Measurements from ENCODE around the gene FBXW11. TPM values are rescaled to one million over a fixed set of nuclear protein-coding genes. Genes with fewer than 3 reads are reported as not detected.

Gene FBXW11
- total RNA-seq, 3 donors from 2014 or later = 60.3 to 81.5 (median 64.0) TPM

DNA sequence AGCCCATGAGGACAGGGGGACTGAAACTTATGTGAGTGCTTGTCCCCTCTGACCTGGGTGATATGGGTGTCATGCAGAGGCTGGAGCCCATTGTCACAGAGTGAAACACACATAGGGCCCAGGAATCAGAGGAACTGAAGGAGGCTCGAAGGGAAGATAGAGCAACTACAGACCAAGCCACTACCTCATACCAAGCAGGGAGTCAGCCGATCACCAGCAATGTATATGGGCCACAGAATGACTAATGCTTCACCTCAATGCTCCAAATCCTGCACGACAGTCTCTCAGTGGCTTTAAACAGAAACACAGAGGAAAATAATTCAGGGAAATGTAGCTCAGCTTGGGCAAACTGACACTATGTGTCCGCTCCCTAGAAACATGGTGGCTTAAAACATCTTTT, 8.9 kb upstream of the FBXW11 start:
- Histone ChIP-seq H3K27me3 (no peaks in the 10 kb centered on the region), H3K4me3 (no peak overlapping the region), H3K36me3 (no peaks in the 10 kb centered on the region), H3K9me3 (no peaks in the 10 kb centered on the region), H3K4me1 (no peaks in the 10 kb centered on the region), H3K27ac (no peak overlapping the region)
- no peak for DNase-seq (ENCODE audit: low spot score in 2 of 2)
- intact Hi-C loops (cut with DNase I; ENCODE audit: low total_unique reads) = no loop called here
- TF ChIP-seq POLR2A (IDR thresholded peaks at IDR 0.05) (no peak), POLR2AphosphoS5 (IDR thresholded peaks at IDR 0.05) (no peak)
- TF ChIP-seq, protein P1, sequence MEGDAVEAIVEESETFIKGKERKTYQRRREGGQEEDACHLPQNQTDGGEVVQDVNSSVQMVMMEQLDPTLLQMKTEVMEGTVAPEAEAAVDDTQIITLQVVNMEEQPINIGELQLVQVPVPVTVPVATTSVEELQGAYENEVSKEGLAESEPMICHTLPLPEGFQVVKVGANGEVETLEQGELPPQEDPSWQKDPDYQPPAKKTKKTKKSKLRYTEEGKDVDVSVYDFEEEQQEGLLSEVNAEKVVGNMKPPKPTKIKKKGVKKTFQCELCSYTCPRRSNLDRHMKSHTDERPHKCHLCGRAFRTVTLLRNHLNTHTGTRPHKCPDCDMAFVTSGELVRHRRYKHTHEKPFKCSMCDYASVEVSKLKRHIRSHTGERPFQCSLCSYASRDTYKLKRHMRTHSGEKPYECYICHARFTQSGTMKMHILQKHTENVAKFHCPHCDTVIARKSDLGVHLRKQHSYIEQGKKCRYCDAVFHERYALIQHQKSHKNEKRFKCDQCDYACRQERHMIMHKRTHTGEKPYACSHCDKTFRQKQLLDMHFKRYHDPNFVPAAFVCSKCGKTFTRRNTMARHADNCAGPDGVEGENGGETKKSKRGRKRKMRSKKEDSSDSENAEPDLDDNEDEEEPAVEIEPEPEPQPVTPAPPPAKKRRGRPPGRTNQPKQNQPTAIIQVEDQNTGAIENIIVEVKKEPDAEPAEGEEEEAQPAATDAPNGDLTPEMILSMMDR (IDR thresholded peaks at IDR 0.05) = no peak

DNA sequence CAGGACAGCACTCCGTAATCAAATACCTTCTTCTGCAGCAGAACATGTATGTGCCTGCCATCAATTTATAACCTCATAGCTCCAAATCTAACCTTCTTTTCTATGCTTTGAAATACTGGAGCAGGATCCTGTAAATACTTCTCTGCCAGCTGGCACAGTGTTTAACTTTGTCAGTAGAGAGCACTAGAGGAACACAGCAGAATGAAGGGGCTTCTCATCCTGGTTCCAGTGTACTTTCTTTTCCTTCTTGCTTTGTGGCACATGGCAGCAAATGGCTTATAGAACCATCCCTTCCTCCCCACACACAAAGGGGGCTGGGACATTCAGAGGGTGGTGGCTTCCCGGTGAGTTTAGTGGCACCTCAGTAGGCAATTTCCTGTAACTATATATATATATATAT, 3.8 kb upstream of the FBXW11 start:
- no peaks in the 10 kb centered on the region for H3K4me1 ChIP-seq
- H3K36me3 ChIP-seq = no peaks in the 10 kb centered on the region
- TF ChIP-seq POLR2AphosphoS5 (IDR thresholded peaks at IDR 0.05) (no peak), POLR2A (IDR thresholded peaks at IDR 0.05) (no peak)
- TF ChIP-seq, protein P1 (IDR thresholded peaks at IDR 0.05) = no peak
- no peak overlapping the region for H3K27ac ChIP-seq
- H3K27me3 ChIP-seq = no peaks in the 10 kb centered on the region
- intact Hi-C loops (cut with DNase I; ENCODE audit: low total_unique reads) = no loop called here
- H3K4me3 ChIP-seq = no peak overlapping the region
- no peaks in the 10 kb centered on the region for H3K9me3 ChIP-seq
- no peak for DNase-seq (ENCODE audit: low spot score in 2 of 2)

DNA sequence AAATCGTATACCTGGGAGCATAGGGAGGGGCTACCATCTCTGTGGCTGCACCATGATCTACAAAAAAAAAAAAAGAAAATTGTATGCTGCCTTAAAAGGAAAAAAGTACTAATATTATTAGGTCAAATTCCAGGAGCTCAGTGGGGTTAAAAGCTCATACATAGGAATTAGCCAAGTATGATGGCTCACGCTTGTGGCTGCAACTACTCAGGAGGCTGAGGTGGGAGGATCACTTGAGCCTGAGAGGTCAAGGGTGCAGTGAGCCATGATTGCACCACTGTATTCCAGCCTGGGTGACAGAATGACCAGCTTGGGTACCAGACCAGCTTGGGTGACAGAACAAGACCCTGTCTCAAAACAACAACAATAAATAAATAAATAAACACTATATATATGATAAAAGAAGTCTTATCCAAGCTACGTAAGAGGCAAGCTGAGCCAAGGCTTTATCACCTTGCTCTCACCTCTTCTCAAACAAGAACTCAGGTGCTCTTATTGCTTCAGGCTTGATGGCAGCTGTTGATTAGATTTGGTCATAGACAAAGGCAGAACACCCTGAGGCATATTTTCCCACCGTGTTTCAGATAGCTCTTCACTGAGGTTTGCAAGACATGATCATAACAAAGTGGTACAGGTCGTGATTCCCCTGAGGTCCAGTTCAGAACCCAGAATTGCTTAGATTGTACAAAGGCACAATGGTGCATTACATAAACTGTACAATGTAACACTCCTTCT, 3.3 kb upstream of the FBXW11 start:
- no peak overlapping the region for H3K27ac ChIP-seq
- H3K4me1 ChIP-seq = no peaks in the 10 kb centered on the region
- no peaks in the 10 kb centered on the region for H3K9me3 ChIP-seq
- intact Hi-C loops (cut with DNase I; ENCODE audit: low total_unique reads) = no loop called here
- H3K4me3 ChIP-seq = no peak overlapping the region
- no peak for DNase-seq (ENCODE audit: low spot score in 2 of 2)
- no peaks in the 10 kb centered on the region for H3K36me3 ChIP-seq
- no peaks in the 10 kb centered on the region for H3K27me3 ChIP-seq
- TF ChIP-seq POLR2A (IDR thresholded peaks at IDR 0.05) = no peak

DNA sequence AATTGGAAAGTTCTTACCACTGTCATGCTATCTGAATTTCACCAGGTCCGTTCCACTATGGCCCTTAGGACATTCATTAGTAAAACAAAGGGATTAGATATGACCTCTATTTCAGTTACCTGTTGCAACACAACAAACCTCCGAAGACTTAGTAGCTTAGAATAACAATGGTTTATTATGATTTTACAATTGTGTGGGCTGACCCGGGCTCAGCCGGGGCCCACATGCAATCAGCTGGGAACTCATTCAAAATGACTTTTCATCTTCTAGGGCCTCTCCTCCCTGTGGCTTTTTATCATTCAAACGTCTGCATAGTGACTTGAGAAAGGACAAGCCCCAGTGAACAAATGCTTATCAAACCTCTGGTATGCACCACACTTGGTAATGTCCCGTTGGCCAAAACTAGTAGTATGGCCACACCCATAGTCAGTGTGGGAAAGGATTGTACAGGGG, 2.3 kb upstream of the FBXW11 start:
- Histone ChIP-seq H3K4me1 (no peaks in the 10 kb centered on the region), H3K36me3 (no peaks in the 10 kb centered on the region), H3K27ac (no peak overlapping the region), H3K27me3 (no peaks in the 10 kb centered on the region), H3K9me3 (no peaks in the 10 kb centered on the region), H3K4me3 (no peak overlapping the region)
- intact Hi-C loops (cut with DNase I; ENCODE audit: low total_unique reads) = no loop called here
- TF ChIP-seq POLR2AphosphoS5 (IDR thresholded peaks at IDR 0.05) (no peak), POLR2A (IDR thresholded peaks at IDR 0.05) (no peak)
- TF ChIP-seq, protein P1 (IDR thresholded peaks at IDR 0.05) = no peak
- DNase-seq (ENCODE audit: low spot score in 2 of 2) = no peak

DNA sequence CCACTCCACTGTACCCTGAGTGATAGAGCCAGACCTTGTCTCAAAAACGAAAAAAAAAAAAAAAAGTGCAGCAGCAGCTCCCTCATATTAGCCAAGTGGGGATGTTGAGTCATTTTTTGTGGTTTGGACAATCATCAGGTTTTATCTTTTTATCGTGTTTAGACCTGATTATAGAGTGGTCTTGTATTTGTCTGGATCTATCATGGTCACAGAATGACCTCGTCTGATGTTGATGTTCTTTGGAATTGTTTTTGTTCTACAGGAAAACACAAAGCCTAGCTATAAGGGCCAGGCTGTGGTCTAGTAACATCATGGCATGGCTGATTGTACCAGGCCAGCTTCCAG, 1.6 kb upstream of the FBXW11 start:
- TF ChIP-seq, protein P1 (IDR thresholded peaks at IDR 0.05) = no peak
- TF ChIP-seq POLR2AphosphoS5 (IDR thresholded peaks at IDR 0.05) = no peak
- TF ChIP-seq POLR2A (IDR thresholded peaks at IDR 0.05) = no peak
- intact Hi-C loops (cut with DNase I; ENCODE audit: low total_unique reads) = no loop called here
- H3K4me3 ChIP-seq = no peak overlapping the region
- H3K27me3 ChIP-seq = no peaks in the 10 kb centered on the region
- H3K36me3 ChIP-seq = no peaks in the 10 kb centered on the region
- H3K27ac ChIP-seq = no peak overlapping the region
- no peaks in the 10 kb centered on the region for H3K9me3 ChIP-seq
- no peak for DNase-seq (ENCODE audit: low spot score in 2 of 2)
- no peaks in the 10 kb centered on the region for H3K4me1 ChIP-seq
